NOMO-1 treated with DMSO at 0.1 percent for 48 hours (cell line): ENCODE data around the gene KCND3.
"Not testable (repeated sequence)": the region's sequence is repeated elsewhere in the genome, so short reads cannot be mapped to it uniquely, and the experiment has no call there.

Source experiments
- DNase-seq: peaks from one replicate; lab custom pipeline; 2025; ENCODE audit not compliant: unreplicated experiment; lab: John Stamatoyannopoulos, UW

The KCND3 gene

GRCh38 chr1:111747947-111748346 is 241.5 kb downstream of the KCND3 start:
- DNase-seq, result no peak

- DNase-seq, result peak; percentile 75
Measured at GRCh38 chr1:111747282-111747734, 242.2 kb downstream of the KCND3 start.

- no peak for DNase-seq
Measured at GRCh38 chr1:111746614-111746999, 242.9 kb downstream of the KCND3 start.

GRCh38 chr1:111745675-111746613 is 243.5 kb downstream of the KCND3 start:
- DNase-seq, result no peak

GRCh38 chr1:111743679-111744101 is 245.8 kb downstream of the KCND3 start:
- no peak for DNase-seq

- no peak for DNase-seq
Measured at GRCh38 chr1:111742938-111743549, 246.4 kb downstream of the KCND3 start.

GRCh38 chr1:111742292-111742691 is 247.2 kb downstream of the KCND3 start:
- DNase-seq, result not testable (repeated sequence)

GRCh38 chr1:111739925-111740765 is 249.3 kb downstream of the KCND3 start:
- no peak for DNase-seq

GRCh38 chr1:111739194-111739924 is 250.1 kb downstream of the KCND3 start, which contains the start of gene INKA2:
INKA2 (minus strand) TSS chr1:111739395; CDS start chr1:111739242, 153 bp downstream.
- DNase-seq, result peak; percentile 74

GRCh38 chr1:111738436-111739193 is 250.9 kb downstream of the KCND3 start:
- DNase-seq, result peak; percentile 53

GRCh38 chr1:111738133-111738435 is 251.4 kb downstream of the KCND3 start:
- DNase-seq, result no peak

GRCh38 chr1:111737216-111738132 is 252.0 kb downstream of the KCND3 start:
- no peak for DNase-seq

- DNase-seq, result no peak
Measured at GRCh38 chr1:111736548-111737215, 252.8 kb downstream of the KCND3 start.

- DNase-seq, result no peak
Measured at GRCh38 chr1:111735858-111736544, 253.5 kb downstream of the KCND3 start.

GRCh38 chr1:111735321-111735720 is 254.1 kb downstream of the KCND3 start:
- DNase-seq, result no peak

GRCh38 chr1:111734856-111735255 is 254.6 kb downstream of the KCND3 start:
- DNase-seq, result peak; percentile 4

GRCh38 chr1:111734426-111734825 is 255.0 kb downstream of the KCND3 start:
- no peak for DNase-seq

GRCh38 chr1:111733992-111734341 is 255.5 kb downstream of the KCND3 start:
- DNase-seq, result peak; percentile 61
